HL-60/S4 treated with phorbol 12-myristate 13-acetate at 8.2 ng/mL for 4 days and 3 days (cell line): ENCODE data around the gene SERPINI1.

Source experiments
- in situ Hi-C: fragments of 300-500 bp; cut with MboI; formaldehyde crosslinking; loops from 2 replicates; pipeline ENCODE4 v1.15.0; 2022; ENCODE audit warnings: low sequenced_read_pairs

The SERPINI1 gene

DNA sequence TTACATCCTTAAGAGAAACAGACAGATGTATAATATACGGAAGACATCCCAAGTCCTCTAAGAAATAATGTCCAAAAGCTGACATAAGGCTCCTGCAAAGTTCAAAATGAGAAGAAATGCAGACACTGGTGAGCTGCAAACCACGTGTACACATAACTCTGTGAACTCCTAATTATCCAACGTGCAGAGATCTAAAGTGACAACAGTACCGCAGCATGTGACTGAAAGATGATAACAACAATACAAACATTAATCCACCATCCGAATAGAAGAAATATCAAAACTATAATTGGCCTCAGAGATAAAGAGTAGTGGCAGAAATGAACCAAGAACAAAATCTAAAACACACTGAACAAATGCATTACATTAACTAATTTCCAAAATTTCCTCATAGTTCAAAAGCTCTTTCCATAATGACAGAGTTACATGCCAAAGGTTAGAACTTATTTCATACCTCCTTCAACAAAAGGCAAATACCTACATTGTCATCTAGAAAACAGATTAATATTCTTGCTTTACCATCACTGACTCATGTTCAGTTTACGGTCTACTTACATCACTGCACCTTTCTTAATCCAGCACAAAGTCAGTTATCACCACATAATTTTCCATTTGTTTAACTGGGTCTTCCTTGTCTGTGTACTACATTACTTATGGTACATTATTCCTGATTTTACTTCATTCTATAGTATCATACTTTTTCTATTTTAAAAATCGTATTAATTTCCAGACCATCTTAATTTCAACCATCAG, 3.0 kb upstream of the SERPINI1 start:
- in situ Hi-C loops = loop anchor here (25.0 kb wide), 1 partner anchor 155 kb away; no protein-coding TSS in a partner anchor

DNA sequence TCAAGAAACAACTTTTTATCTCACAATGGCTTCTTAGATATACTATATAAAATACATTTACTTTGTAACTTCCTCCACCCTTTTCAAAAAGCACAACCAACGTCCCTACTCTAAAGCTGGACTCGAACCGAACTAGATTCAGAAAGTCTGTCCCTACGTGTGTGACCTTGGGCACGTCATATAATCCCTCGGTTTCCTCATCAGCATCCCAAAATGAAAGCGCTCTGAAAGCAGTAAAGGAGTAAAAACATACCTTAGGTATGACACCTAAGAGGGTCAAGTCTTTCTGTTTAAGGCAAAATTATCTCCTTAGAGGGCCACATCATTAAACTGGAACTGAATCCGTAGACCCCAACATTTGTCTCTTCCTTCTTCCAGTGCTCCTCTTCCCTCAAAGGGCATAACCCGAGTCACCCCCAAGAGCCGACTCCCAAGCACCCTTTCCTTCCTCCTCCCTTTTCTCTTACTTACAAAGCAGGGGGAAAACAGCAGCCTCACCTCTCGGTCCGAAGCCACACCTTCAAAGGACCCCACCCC, 1.5 kb upstream of the SERPINI1 start:
- in situ Hi-C loops = loop anchor here (25.0 kb wide), 1 partner anchor 153 kb away; no protein-coding TSS in a partner anchor

DNA sequence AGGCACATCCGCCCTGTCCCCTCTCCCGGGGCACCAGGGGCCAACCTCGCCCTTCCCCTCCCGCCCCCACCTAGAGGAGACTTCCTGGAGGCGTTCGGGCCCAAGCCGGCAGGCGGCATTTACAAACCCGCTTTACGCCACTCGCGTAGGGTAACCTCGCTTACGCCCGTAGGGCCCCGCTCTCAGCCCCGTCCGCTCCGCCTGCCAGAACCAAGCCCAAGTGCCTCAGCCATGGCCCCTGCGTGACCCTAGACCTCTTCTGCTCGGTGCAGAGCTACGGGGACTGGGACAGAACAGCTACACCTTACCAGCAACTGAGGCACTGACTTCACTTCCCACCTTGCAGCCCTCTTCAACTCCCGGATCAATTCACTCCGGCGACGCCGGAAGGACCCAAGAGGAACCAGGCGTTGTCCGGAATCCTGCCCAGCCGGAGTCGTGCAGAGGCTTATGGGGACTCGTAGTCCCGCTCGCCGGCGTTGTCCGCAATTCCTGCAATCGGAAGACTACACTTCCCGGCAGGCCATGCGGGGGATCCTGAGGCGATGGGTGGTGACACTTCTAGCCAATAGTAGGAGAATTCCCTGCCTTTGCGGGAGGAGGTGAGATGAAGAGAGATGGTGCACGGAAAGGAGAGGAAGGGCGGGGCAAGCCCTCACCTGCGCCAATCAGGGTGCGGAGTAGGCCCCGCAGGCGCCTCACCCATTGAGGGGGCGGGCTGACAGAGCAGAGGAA, 856 bp upstream of the SERPINI1 start, which contains the start of gene PDCD10:
Gene PDCD10, minus strand, starts transcription at position 395 of the 735 bp plus-strand sequence. CDS start 14,735 bp downstream, outside the sequence.
- in situ Hi-C loops = loop anchor here (25.0 kb wide), 1 partner anchor 153 kb away; no protein-coding TSS in a partner anchor

DNA sequence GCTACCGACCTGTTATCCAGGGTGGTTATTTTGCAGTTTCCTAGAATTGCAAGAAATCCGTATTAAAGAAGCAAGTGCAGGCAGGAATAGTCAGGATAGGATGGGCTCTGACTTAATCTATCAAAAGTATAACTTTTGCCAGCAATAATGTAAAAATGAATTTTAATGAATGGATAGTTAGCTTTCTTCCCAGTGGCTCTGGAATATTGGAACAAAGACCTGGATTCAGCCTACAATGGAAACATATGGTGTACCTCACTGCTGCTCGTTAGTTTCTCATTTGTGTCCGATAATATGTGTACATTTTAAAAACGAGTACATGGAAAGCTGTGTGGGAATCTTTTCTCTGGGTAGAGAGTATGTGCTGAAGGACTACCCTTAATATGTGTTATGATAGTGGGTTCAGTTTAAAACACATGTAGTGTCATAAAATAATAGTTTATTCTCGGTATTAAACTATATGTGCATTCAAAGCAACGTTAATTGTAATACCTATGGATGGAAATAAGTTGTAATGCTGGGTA, 805 bp downstream of the SERPINI1 start:
- in situ Hi-C loops = loop anchor here (25.0 kb wide), 1 partner anchor 151 kb away; no protein-coding TSS in a partner anchor

DNA sequence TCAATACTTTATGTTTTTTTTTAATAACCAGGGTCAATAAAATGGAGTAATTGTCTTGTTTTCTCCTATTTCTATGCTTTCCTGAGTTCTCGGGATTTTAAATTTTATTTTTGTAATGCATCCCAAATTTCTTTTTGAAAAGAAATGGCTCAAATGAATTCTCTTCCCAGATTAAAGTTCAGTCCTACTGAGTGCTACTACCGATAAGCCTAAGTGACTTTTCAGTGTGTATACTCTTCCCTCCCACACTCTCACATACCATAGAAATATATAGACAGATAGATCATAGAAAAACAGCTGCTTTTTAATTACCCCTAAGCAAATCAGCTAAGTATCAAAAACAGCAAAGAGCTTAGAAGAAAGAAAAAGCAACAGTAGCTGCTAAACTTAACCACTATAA, 1.5 kb downstream of the SERPINI1 start:
- in situ Hi-C loops = loop anchor here (25.0 kb wide), 1 partner anchor 150 kb away; no protein-coding TSS in a partner anchor

DNA sequence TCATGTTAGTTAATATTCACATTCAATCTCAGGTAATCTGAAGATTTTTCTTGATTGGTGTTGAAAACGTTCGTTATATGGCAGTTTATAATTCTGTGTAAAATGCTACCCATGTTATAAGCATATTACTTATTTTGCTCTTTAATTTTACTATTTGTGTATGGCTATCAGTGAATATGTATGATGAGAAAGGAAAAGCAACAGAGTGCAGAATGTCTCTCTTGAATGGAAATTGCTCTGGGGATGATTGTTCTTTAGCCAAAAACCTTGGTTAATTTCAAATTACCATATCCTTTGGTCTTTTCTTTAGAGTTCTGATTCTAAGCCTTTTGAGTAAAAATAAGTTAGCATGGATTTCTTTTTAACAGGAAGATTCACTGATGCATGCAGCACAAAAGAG, 2.5 kb downstream of the SERPINI1 start:
- in situ Hi-C loops = loop anchor here (25.0 kb wide), 1 partner anchor 149 kb away; no protein-coding TSS in a partner anchor

DNA sequence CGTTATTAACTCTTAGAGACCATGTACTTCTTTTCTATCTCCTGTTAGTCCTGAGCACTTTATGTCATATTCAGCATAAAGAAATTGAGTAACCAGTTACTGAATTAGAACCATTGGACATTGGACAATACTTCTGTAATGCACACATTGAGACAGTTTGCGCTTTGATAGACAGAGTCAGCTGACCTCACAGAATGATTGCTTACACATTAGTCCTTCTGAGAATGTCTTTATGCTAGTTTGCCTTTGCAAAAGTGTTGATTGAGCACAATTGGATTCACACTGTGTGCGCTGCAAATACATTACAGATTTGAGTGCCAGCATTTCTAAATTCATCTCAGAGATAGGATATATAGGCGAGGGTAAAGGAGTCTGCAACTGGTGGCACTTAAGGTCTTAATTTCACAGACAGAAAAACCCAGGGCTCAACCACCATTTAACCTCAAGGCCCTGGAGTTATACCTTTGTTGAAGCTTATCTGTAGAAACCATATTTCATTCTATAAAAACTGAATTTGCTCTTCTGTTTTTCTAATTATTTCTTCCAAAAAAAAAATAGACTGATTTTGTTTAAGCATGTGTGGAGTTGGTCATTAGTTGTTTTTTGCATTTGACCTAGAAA, 3.8 kb downstream of the SERPINI1 start:
- in situ Hi-C loops = loop anchor here (25.0 kb wide), 1 partner anchor 148 kb away; no protein-coding TSS in a partner anchor

DNA sequence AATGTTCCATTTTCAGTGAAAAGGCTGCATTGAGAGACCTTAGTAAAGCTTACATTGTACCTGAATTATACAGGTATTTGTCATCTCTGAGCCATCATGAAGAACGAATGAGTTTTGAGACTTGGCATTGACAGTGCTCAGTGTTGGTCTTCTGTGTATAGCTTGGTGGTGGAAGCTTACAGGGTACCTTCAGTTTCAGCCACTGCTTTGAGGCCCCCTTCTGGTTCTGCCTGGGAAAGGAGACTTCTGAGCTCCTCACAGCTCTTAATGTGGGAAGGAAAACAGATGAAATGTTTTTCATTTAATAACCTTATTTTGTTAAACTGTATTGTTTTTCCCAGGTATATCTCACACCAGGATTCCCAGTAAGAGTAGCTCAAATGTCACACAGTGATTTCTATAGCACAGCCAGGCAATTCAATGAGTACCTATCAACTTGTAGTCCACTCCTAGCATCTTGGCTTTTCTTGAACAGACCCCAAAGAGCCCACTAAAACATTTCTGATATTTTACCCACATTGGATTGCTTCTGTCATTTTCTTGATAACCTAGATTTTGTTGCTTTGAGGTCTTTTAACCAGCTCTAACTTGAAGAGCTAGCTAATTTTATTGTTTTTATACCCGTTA, 5.6 kb downstream of the SERPINI1 start:
- in situ Hi-C loops = loop anchor here (25.0 kb wide), 1 partner anchor 146 kb away; no protein-coding TSS in a partner anchor

DNA sequence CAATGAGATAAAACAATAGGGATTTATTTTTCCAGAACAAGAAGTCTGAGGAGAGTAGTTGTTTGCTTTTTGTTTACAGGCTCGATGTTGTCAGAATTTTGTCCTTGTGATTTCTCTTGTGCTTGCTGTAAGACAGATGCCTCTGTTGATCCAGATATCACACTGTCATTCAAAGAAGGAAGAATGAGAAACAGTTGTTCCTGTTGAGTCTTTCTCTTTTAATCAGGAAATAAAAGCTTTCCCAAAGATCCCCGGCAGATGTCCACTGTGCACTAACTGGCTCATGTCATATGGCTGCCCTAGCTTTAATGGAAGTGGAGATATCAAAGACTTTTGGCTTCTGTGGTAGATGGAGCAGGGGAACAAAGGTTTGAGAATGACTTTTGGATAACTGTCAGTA, 6.8 kb downstream of the SERPINI1 start:
- in situ Hi-C loops = loop anchor here (25.0 kb wide), 1 partner anchor 145 kb away; no protein-coding TSS in a partner anchor

DNA sequence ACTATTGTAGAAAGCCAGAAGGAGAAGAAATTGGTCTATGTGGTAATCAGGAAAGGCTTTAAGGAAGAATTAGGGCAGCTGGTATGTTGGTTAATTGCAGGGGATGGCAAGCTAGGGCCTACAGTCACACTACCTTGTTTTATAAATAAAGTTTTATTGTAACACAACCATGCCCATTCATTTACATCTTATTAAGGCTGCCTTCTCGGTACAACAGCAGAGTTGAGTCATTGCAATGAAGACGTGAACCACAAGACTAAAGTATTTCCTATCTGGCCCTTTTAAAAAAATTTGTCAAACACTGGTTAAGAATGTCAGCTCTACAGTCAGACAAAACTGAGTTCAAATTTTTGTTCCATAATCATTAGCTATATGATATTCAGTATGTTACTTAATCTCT, 8.3 kb downstream of the SERPINI1 start:
- in situ Hi-C loops = loop anchor here (25.0 kb wide), 1 partner anchor 144 kb away; no protein-coding TSS in a partner anchor

DNA sequence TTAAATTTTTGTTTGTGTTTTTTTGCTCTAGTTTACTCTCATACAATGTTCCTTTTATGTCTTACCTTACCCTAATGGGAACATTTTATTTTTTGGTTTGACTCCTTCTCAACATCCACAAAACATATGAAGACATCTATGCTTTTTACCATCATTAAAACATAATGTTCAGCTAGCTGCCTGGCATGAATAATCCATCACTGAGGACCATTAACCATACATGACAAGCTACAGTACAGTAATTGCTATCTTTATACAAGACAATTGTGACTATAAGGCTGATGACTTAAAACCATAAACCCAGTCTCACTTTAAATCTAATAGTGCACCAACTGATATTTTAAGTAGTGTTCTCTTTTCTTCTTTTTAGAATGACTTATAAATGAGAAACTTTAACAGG, 13.7 kb downstream of the SERPINI1 start:
- in situ Hi-C loops = loop anchor here (25.0 kb wide), 1 partner anchor 138 kb away; no protein-coding TSS in a partner anchor

DNA sequence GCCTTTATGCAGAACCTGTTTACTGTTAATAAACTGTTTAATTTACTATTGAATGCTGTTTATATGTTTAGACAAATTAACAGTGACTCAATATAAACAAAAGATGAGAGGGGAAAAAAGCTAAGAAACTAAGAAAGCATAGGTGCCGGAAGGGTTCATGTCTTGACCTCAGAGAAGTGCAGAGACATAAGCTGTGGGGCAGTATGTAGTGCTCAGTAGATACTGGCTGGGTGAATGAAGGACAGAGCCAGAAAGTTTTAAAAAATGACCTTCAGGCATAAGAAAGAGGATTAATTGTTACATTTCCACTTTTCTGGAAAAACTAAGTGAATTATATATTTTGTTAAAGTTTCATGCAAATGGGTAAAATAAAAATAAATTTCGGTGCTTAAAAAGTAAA, 14.2 kb downstream of the SERPINI1 start:
- in situ Hi-C loops = loop anchor here (25.0 kb wide), 1 partner anchor 138 kb away; no protein-coding TSS in a partner anchor

DNA sequence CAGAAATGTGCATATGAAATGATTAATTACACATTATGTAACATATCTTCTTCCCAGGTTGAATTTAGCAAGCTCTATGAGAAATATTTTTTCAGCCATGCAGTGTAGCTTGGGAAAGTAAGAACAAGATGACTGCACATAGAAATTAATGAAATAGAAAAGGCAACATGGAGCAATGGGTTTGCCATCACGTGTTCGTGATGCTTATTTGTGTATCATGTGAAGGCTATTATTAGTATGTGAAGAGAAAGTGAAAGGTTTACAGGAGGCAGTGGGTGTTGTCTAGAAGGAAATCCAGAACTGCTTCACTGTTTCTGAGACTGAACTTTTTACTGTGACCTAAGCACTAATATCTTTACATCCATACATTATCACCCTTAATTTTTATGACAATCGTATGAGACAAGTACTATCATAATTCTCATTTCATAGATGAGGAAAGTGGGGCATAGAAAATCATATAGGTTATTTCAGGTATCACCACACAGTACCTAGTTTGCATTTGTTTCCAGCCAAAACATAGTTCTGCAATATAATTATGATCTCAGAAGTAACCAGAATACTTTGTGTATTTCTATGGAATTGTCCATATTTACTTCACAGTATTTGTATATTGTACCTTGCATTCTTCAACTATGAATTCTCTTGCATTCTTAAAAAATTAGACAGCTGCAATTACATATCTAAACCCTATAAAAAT, 14.9 kb downstream of the SERPINI1 start:
- in situ Hi-C loops = no loop called here

DNA sequence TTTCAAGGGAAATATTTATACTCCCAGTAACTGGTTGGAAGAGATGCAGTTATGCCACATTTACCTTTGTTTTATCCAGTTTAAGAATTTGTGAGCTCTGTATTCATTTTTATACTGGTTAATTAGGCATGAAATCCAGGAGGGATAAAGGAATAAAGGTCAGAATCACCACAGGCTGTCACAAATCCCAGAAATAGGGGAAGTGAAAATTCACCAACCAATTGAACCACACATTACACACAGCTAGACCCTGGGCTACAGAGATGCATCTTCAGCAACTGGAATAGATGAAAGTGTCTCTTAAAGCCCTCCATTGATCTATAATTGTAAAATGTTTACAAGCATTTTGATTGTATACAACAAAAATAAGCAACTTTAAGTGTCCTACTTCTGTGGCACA, 18.5 kb downstream of the SERPINI1 start:
- in situ Hi-C loops = no loop called here

DNA sequence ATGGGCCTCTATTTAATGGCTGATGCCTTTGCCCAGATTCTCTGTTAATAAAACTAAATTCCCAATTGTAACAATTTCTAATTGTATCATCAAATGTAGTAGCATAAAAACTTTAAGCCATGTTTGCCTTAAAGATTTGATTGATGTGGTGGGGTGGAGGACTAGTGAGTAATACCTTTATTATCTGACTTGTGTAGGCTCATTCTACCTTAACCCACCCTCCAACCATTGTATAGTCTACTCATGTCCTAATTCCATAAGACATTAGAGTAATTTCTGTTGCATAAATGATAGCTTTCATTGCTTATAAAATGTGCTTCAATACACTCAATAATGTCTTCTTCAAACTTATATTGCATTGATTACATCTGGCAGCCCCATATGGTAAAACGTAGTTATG, 25.8 kb downstream of the SERPINI1 start:
- in situ Hi-C loops = no loop called here

DNA sequence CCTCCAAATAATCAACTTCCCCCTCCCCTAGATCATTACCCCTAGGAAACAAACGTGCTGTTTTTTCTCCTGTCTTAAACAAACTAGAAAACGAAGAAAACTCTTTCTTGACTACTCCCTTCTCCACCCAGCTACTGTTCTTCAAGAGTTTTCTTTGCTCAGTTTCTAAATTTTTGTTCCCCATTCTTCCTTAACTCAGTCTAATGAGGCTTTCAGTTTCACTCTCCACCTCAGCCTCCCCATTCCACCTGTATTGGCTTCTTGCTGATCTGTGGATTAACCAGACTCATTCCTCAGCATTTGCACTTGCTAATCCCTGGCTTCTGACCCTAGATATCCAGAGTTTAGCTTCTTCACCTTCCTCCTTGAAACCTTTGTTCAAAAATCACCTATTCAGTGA, 26.8 kb downstream of the SERPINI1 start:
- in situ Hi-C loops = no loop called here

DNA sequence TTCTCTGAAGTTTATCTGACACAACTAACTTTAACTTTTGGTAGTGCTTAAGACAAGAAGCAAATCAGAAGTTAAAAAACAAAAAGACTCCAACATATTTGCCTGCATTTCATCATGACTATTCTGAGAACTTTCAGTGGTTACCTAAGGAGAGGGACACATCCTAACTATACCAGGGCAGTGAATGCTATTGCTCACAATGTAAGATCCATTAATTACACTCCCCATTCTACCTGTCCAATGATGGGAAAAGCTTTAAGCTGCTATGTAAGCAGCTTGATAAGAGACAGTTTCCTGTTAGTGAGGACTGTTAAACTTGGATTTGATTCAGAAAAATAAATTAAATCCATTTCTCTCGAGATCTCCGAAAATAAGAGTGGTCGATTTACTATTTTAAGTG, 37.5 kb downstream of the SERPINI1 start:
- in situ Hi-C loops = no loop called here

DNA sequence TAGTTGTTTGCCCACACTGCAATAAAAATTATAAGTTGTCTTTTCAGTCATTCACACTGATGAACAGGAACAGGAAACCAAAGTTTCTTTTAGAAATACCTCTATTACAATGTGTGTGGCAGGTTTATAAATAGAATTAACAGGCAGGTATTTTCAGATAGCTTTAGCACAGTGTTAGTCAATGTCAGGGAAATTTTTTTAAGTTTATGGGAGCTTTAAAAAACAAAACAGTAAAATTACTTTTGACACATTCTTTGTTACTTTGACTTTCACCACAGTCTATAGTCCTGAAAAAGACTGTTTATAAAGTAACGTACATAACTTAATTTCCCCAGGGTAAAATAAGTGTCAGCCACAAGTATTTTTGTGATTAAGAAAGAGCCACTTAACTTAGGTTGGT, 38.1 kb downstream of the SERPINI1 start:
- in situ Hi-C loops = no loop called here

DNA sequence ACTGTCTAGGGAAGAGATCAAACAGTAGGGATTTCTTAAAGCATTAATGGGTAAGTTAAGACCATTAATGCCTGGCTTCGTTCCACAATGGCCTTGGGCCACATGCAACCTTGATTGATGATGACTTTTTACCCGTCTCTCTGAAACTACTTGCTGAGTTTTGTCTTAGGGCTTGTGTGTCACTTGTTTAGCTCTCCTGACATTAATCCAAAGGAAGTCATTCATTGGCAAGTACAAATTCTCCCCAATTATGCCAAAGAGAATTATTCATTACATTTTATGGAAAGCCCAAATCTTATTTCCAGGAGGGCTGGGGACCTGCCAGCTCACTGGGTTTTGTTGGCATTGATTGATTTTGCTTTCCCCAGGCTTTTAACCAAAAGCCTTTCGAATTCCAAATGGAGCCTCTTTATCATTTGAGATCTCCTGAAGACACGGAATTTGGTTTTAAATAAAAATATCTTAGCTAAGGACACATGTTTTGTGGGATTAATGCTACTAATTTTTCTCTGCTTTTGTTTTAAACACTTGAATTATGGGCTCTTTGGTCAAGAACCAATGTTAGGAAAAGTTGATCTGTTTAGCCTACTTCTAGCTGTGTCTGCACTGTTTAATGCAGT, 40.7 kb downstream of the SERPINI1 start:
- in situ Hi-C loops = no loop called here
